ENCODE results near the gene PDE5A.
"Not testable (repeated sequence)": the region's sequence is repeated elsewhere in the genome, so short reads cannot be mapped to it uniquely, and the experiment has no call there.

PDE5A gene

GRCh38 chr4:119638359-119638758 is 9.8 kb upstream of the PDE5A start:
- Histone ChIP-seq H2AFZ (ENCODE audit: low read depth, low read length) (no peak overlapping the region), H3K79me1 (replicated peaks; ENCODE audit: low read length, poor library complexity, severe bottlenecking) (no peaks in the 10 kb centered on the region), H3K23ac (ENCODE audit: low read length in 2 of 2) (no peak overlapping the region), H2BK15ac (ENCODE audit: low read depth, poor library complexity, severe bottlenecking) (no peak overlapping the region), H3K14ac (ENCODE audit: low read length in 2 of 2) (no peak overlapping the region), H3K4me1 (ENCODE audit: control insufficient read depth, insufficient read depth, low read depth, low read length) (no peaks in the 10 kb centered on the region), H3K4me3 (ENCODE audit: insufficient read depth in 1 of 2, low read depth in 1 of 2, low read length in 2 of 2) (no peak overlapping the region), H3K18ac (ENCODE audit: low read depth in 1 of 2, low read length in 2 of 2) (no peak overlapping the region), H2AK5ac (ENCODE audit: low read length, severe bottlenecking) (no peak overlapping the region), H2BK120ac (ENCODE audit: low read depth, low read length) (no peak overlapping the region), H4K91ac (ENCODE audit: low read length) (no peak overlapping the region), H3K4me2 (ENCODE audit: low read length, poor library complexity, severe bottlenecking) (no peak overlapping the region), H3K27ac (ENCODE audit: low read length, poor library complexity, severe bottlenecking) (no peak overlapping the region), H3K9me3 (ENCODE audit: control insufficient read depth, low read length) (no peaks in the 10 kb centered on the region), H3K27me3 (ENCODE audit: control insufficient read depth in 1 of 2, insufficient read depth in 1 of 2, low read length in 2 of 2) (no peaks in the 10 kb centered on the region), H4K8ac (ENCODE audit: low read length) (no peak overlapping the region), H2BK12ac (ENCODE audit: low read length in 2 of 2) (no peak overlapping the region), H3K36me3 (ENCODE audit: control insufficient read depth in 1 of 2, insufficient read depth in 2 of 2, low read depth in 1 of 2, low read length in 2 of 2) (no peaks in the 10 kb centered on the region), H3K4ac (ENCODE audit: low read depth in 1 of 2, low read length in 2 of 2) (no peak overlapping the region), H2BK5ac (ENCODE audit: low read depth, low read length, poor library complexity, severe bottlenecking) (no peak overlapping the region), H3K9ac (ENCODE audit: low read length) (no peak overlapping the region)
- no peak for DNase-seq
- no CpG with 5 or more reads among the region's 1 CpG for WGBS

DNA sequence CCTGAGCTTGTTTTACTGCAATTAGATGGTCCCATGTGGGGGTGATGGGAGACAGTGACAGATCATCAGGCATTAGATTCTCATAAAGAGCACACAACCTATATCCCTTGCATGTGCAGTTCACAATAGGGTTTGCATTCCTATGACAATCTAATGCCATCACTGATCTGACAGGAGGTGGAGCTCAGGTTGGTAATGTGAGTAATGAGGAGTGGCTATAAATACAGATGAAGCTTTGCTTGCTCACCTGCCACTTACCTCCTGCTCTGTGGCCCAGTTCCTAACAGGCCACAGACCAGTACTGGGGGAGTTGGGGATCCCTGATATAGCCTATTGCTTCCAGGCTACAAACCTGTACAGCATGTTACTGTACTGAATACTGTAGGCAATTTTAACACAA is 8.2 kb upstream of the PDE5A start:
- H3K27ac ChIP-seq (ENCODE audit: low read length, poor library complexity, severe bottlenecking); H2AK5ac ChIP-seq (ENCODE audit: low read length, severe bottlenecking); H2BK5ac ChIP-seq (ENCODE audit: low read depth, low read length, poor library complexity, severe bottlenecking); H3K27me3 ChIP-seq (ENCODE audit: control insufficient read depth in 1 of 2, insufficient read depth in 1 of 2, low read length in 2 of 2); H2AFZ ChIP-seq (ENCODE audit: low read depth, low read length); H3K23ac ChIP-seq (ENCODE audit: low read length in 2 of 2); H4K8ac ChIP-seq (ENCODE audit: low read length); H3K4me1 ChIP-seq (ENCODE audit: control insufficient read depth, insufficient read depth, low read depth, low read length); H2BK15ac ChIP-seq (ENCODE audit: low read depth, poor library complexity, severe bottlenecking); H2BK120ac ChIP-seq (ENCODE audit: low read depth, low read length); H3K4me2 ChIP-seq (ENCODE audit: low read length, poor library complexity, severe bottlenecking); H3K79me1 ChIP-seq (replicated peaks; ENCODE audit: low read length, poor library complexity, severe bottlenecking); H3K14ac ChIP-seq (ENCODE audit: low read length in 2 of 2); H3K9ac ChIP-seq (ENCODE audit: low read length); H3K4ac ChIP-seq (ENCODE audit: low read depth in 1 of 2, low read length in 2 of 2); DNase-seq; H4K91ac ChIP-seq (ENCODE audit: low read length); H3K9me3 ChIP-seq (ENCODE audit: control insufficient read depth, low read length); H2BK12ac ChIP-seq (ENCODE audit: low read length in 2 of 2); H3K18ac ChIP-seq (ENCODE audit: low read depth in 1 of 2, low read length in 2 of 2); H3K4me3 ChIP-seq (ENCODE audit: insufficient read depth in 1 of 2, low read depth in 1 of 2, low read length in 2 of 2); H3K36me3 ChIP-seq (ENCODE audit: control insufficient read depth in 1 of 2, insufficient read depth in 2 of 2, low read depth in 1 of 2, low read length in 2 of 2): not testable (repeated sequence)

GRCh38 chr4:119632216-119632615 is 3.6 kb upstream of the PDE5A start:
- Histone ChIP-seq H3K9ac (ENCODE audit: low read length) (no peak overlapping the region), H2BK15ac (ENCODE audit: low read depth, poor library complexity, severe bottlenecking) (no peak overlapping the region), H4K8ac (ENCODE audit: low read length) (no peak overlapping the region), H3K4ac (ENCODE audit: low read depth in 1 of 2, low read length in 2 of 2) (no peak overlapping the region), H2AK5ac (ENCODE audit: low read length, severe bottlenecking) (no peak overlapping the region), H3K36me3 (ENCODE audit: control insufficient read depth in 1 of 2, insufficient read depth in 2 of 2, low read depth in 1 of 2, low read length in 2 of 2) (no peaks in the 10 kb centered on the region), H3K9me3 (ENCODE audit: control insufficient read depth, low read length) (no peaks in the 10 kb centered on the region), H3K4me2 (ENCODE audit: low read length, poor library complexity, severe bottlenecking) (no peak overlapping the region), H2BK5ac (ENCODE audit: low read depth, low read length, poor library complexity, severe bottlenecking) (no peak overlapping the region), H3K14ac (ENCODE audit: low read length in 2 of 2) (no peak overlapping the region), H2BK120ac (ENCODE audit: low read depth, low read length) (no peak overlapping the region), H2AFZ (ENCODE audit: low read depth, low read length) (no peak overlapping the region), H3K4me1 (ENCODE audit: control insufficient read depth, insufficient read depth, low read depth, low read length) (peaks cover 7% of the 10 kb centered on the region), H3K79me1 (replicated peaks; ENCODE audit: low read length, poor library complexity, severe bottlenecking) (no peaks in the 10 kb centered on the region), H3K4me3 (ENCODE audit: insufficient read depth in 1 of 2, low read depth in 1 of 2, low read length in 2 of 2) (no peak overlapping the region), H3K23ac (ENCODE audit: low read length in 2 of 2) (no peak overlapping the region), H2BK12ac (ENCODE audit: low read length in 2 of 2) (no peak overlapping the region), H3K27me3 (ENCODE audit: control insufficient read depth in 1 of 2, insufficient read depth in 1 of 2, low read length in 2 of 2) (no peaks in the 10 kb centered on the region), H3K18ac (ENCODE audit: low read depth in 1 of 2, low read length in 2 of 2) (peak overlapping the region in 1 of 2 experiments; percentile 87), H3K27ac (ENCODE audit: low read length, poor library complexity, severe bottlenecking) (peak overlapping the region; percentile 11), H4K91ac (ENCODE audit: low read length) (no peak overlapping the region)
- WGBS = no CpG with 5 or more reads among the region's 1 CpG
- peak; percentile 54 for DNase-seq

DNA sequence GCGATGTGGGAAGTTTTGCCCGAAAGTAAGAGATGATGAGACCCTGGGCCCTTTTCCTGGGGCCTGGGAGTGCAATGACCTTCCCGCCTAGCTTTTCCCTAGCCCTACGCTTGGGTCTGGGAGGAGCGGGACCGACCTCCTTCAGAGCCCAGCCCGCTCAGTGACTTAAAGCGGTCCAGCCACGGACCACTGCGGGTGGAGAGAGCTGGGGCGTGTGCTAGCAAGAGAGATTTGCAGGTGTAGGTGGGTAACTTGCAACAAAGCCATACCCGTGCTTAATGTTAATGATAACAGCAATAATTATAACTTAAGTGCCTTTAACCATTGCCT is 503 bp upstream of the PDE5A start:
- Histone ChIP-seq H3K23ac (ENCODE audit: low read length in 2 of 2) (no peak overlapping the region), H3K9ac (ENCODE audit: low read length) (peak overlapping the region; percentile 59), H3K36me3 (ENCODE audit: control insufficient read depth in 1 of 2, insufficient read depth in 2 of 2, low read depth in 1 of 2, low read length in 2 of 2) (no peaks in the 10 kb centered on the region), H2BK12ac (ENCODE audit: low read length in 2 of 2) (peak overlapping the region; percentile 33 to 96), H3K9me3 (ENCODE audit: control insufficient read depth, low read length) (no peaks in the 10 kb centered on the region), H3K4ac (ENCODE audit: low read depth in 1 of 2, low read length in 2 of 2) (peak overlapping the region in 1 of 2 experiments; percentile 14), H3K4me1 (ENCODE audit: control insufficient read depth, insufficient read depth, low read depth, low read length) (peaks cover 11% of the 10 kb centered on the region), H3K27me3 (ENCODE audit: control insufficient read depth in 1 of 2, insufficient read depth in 1 of 2, low read length in 2 of 2) (no peaks in the 10 kb centered on the region), H4K91ac (ENCODE audit: low read length) (peak overlapping the region; percentile 95), H3K79me1 (replicated peaks; ENCODE audit: low read length, poor library complexity, severe bottlenecking) (no peaks in the 10 kb centered on the region), H3K14ac (ENCODE audit: low read length in 2 of 2) (peak overlapping the region in 1 of 2 experiments; percentile 5), H3K27ac (ENCODE audit: low read length, poor library complexity, severe bottlenecking) (peak overlapping the region; percentile 13), H4K8ac (ENCODE audit: low read length) (peak overlapping the region; percentile 87), H2AK5ac (ENCODE audit: low read length, severe bottlenecking) (no peak overlapping the region), H3K4me2 (ENCODE audit: low read length, poor library complexity, severe bottlenecking) (peak overlapping the region; percentile 67), H3K18ac (ENCODE audit: low read depth in 1 of 2, low read length in 2 of 2) (peak overlapping the region; percentile 70 to 92), H2BK5ac (ENCODE audit: low read depth, low read length, poor library complexity, severe bottlenecking) (no peak overlapping the region), H2AFZ (ENCODE audit: low read depth, low read length) (peak overlapping the region; percentile 0), H2BK15ac (ENCODE audit: low read depth, poor library complexity, severe bottlenecking) (peak overlapping the region; percentile 92), H3K4me3 (ENCODE audit: insufficient read depth in 1 of 2, low read depth in 1 of 2, low read length in 2 of 2) (peak overlapping the region; percentile 67 to 90), H2BK120ac (ENCODE audit: low read depth, low read length) (peak overlapping the region; percentile 90)
- 1% methylated on average over 6 of the region's 12 CpGs for WGBS
- no peak for DNase-seq
